ENCODE measurements around the gene ANKRD16.

ANKRD16 gene

GRCh38 chr10:5818894-5819293, 70.8 kb downstream of the ANKRD16 start:
- no peak overlapping the region for H2AFZ ChIP-seq (ENCODE audit: low read depth, low read length)
- H3K9me3 ChIP-seq (ENCODE audit: insufficient read depth, low read length), result no peaks in the 10 kb centered on the region
- no peaks in the 10 kb centered on the region for H3K27me3 ChIP-seq (ENCODE audit: low read depth, low read length)
- H3K9ac ChIP-seq (ENCODE audit: low read length), result no peak overlapping the region
- peak overlapping the region; percentile 37; the same call in 1 of the 2 replicates for H3K4me2 ChIP-seq (ENCODE audit: low read length)
- H3K4me1 ChIP-seq (ENCODE audit: low read length), result peaks cover 59% of the 10 kb centered on the region
- H3K27ac ChIP-seq (ENCODE audit: low read length), result peak overlapping the region; percentile 57
- peaks cover 15% of the 10 kb centered on the region for H3K79me2 ChIP-seq (ENCODE audit: low read length)
- H4K20me1 ChIP-seq (ENCODE audit: insufficient read depth, low read length), result no peaks in the 10 kb centered on the region
- H3K4me3 ChIP-seq (ENCODE audit: low read length), result no peak overlapping the region
- TF ChIP-seq EZH2phosphoT487 (IDR thresholded peaks at IDR 0.05; ENCODE audit: low read depth) (no peak), CTCF (IDR thresholded peaks at IDR 0.05; ENCODE audit: low read depth, low read length) (no peak)
- H3K36me3 ChIP-seq (replicated peaks; ENCODE audit: low read depth, low read length), result peaks cover 3% of the 10 kb centered on the region

GRCh38 chr10:5818048-5818331, 71.7 kb downstream of the ANKRD16 start:
- Histone ChIP-seq H3K9me3 (ENCODE audit: insufficient read depth, low read length) (no peaks in the 10 kb centered on the region), H3K27ac (ENCODE audit: low read length) (peak overlapping the region; percentile 75), H3K27me3 (ENCODE audit: low read depth, low read length) (no peaks in the 10 kb centered on the region), H3K9ac (ENCODE audit: low read length) (no peak overlapping the region), H3K79me2 (ENCODE audit: low read length) (peaks cover 19% of the 10 kb centered on the region), H3K4me3 (ENCODE audit: low read length) (no peak overlapping the region), H3K36me3 (replicated peaks; ENCODE audit: low read depth, low read length) (peaks cover 3% of the 10 kb centered on the region), H4K20me1 (ENCODE audit: insufficient read depth, low read length) (no peaks in the 10 kb centered on the region), H3K4me1 (ENCODE audit: low read length) (peaks cover 59% of the 10 kb centered on the region), H3K4me2 (ENCODE audit: low read length) (peak overlapping the region; percentile 56; the same call in 1 of the 2 replicates), H2AFZ (ENCODE audit: low read depth, low read length) (no peak overlapping the region)
- no peak for TF ChIP-seq CTCF (IDR thresholded peaks at IDR 0.05; ENCODE audit: low read depth, low read length)
- no peak for TF ChIP-seq EZH2phosphoT487 (IDR thresholded peaks at IDR 0.05; ENCODE audit: low read depth)

GRCh38 chr10:5817322-5818047, 72.2 kb downstream of the ANKRD16 start:
- H3K9me3 ChIP-seq (ENCODE audit: insufficient read depth, low read length), result no peaks in the 10 kb centered on the region
- TF ChIP-seq EZH2phosphoT487 (IDR thresholded peaks at IDR 0.05; ENCODE audit: low read depth) (no peak), CTCF (IDR thresholded peaks at IDR 0.05; ENCODE audit: low read depth, low read length) (0 out of 2 replicates have a peak, but pooled peaks have one; percentile 9)
- no peak overlapping the region for H2AFZ ChIP-seq (ENCODE audit: low read depth, low read length)
- H3K4me3 ChIP-seq (ENCODE audit: low read length), result no peak overlapping the region; the same call in 1 of the 2 replicates
- H4K20me1 ChIP-seq (ENCODE audit: insufficient read depth, low read length), result peaks cover 2% of the 10 kb centered on the region
- peaks cover 3% of the 10 kb centered on the region for H3K36me3 ChIP-seq (replicated peaks; ENCODE audit: low read depth, low read length)
- H3K27ac ChIP-seq (ENCODE audit: low read length), result peak overlapping the region; percentile 75
- peaks cover 59% of the 10 kb centered on the region for H3K4me1 ChIP-seq (ENCODE audit: low read length)
- no peaks in the 10 kb centered on the region for H3K27me3 ChIP-seq (ENCODE audit: low read depth, low read length)
- H3K9ac ChIP-seq (ENCODE audit: low read length), result peak overlapping the region; percentile 3; the same call in 1 of the 2 replicates
- peaks cover 24% of the 10 kb centered on the region for H3K79me2 ChIP-seq (ENCODE audit: low read length)
- peak overlapping the region; percentile 56 for H3K4me2 ChIP-seq (ENCODE audit: low read length)

GRCh38 chr10:5816170-5816569, 73.5 kb downstream of the ANKRD16 start:
- Histone ChIP-seq H3K36me3 (replicated peaks; ENCODE audit: low read depth, low read length) (peaks cover 4% of the 10 kb centered on the region), H4K20me1 (ENCODE audit: insufficient read depth, low read length) (peaks cover 15% of the 10 kb centered on the region), H3K4me2 (ENCODE audit: low read length) (peak overlapping the region; percentile 56), H3K4me3 (ENCODE audit: low read length) (peak overlapping the region; percentile 35), H3K27ac (ENCODE audit: low read length) (peak overlapping the region; percentile 75), H3K9me3 (ENCODE audit: insufficient read depth, low read length) (no peaks in the 10 kb centered on the region), H3K27me3 (ENCODE audit: low read depth, low read length) (no peaks in the 10 kb centered on the region), H3K79me2 (ENCODE audit: low read length) (peaks cover 38% of the 10 kb centered on the region), H3K4me1 (ENCODE audit: low read length) (peaks cover 61% of the 10 kb centered on the region), H3K9ac (ENCODE audit: low read length) (peak overlapping the region; percentile 33; the same call in 1 of the 2 replicates), H2AFZ (ENCODE audit: low read depth, low read length) (no peak overlapping the region)
- TF ChIP-seq EZH2phosphoT487 (IDR thresholded peaks at IDR 0.05; ENCODE audit: low read depth), result no peak
- TF ChIP-seq CTCF (IDR thresholded peaks at IDR 0.05; ENCODE audit: low read depth, low read length), result no peak

Measured in OCI-LY3 (cell line).